Measurements from ENCODE around the gene PLEKHH3.

The PLEKHH3 gene

DNA sequence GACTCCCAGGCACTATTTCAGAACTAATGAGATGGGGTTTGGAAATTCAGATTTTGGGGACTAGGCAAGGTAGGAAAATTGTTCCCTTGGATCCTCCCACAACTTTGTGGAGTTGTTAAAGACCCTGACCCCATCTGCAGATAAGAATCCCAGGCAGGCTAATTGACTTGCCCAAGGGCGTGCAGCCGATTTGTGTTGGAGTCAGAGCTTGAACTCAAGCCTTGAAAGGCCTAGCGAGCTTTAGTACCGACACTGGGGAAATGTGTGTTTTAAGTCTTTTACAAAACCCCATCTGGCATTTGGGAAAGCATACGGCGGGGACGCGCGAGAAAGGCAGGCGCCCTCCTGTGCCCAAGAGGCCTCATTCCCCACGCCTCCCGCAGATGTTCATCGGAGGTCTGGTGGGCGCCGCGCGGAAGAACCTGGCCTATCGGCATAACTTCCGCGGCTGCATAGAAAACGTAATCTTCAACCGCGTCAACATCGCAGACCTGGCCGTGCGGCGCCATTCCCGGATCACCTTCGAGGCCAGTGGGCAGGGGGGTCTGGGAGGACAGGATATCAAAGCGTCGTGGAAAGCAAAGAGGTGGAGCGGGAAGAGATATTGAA is 9.8 kb upstream of the PLEKHH3 start:
- Histone ChIP-seq H3K4me3 (ENCODE audit: low read depth, low read length) (no peak overlapping the region), H2AFZ (ENCODE audit: low read length, unreplicated experiment) (no peak overlapping the region), H3K27ac (ENCODE audit: low read depth, low read length) (no peak overlapping the region), H3K4me1 (ENCODE audit: control insufficient read depth, insufficient read depth, low read length, unreplicated experiment) (peaks cover 14% of the 10 kb centered on the region), H3K79me2 (ENCODE audit: control insufficient read depth, insufficient read depth, low read length, unreplicated experiment) (peaks cover 5% of the 10 kb centered on the region), H3K36me3 (ENCODE audit: insufficient read depth, low read length) (peaks cover 8% of the 10 kb centered on the region), H3K27me3 (ENCODE audit: insufficient read depth, low read length) (no peaks in the 10 kb centered on the region)

- Histone ChIP-seq H2AFZ (ENCODE audit: low read length, unreplicated experiment) (no peak overlapping the region), H3K4me3 (ENCODE audit: low read depth, low read length) (no peak overlapping the region), H3K27ac (ENCODE audit: low read depth, low read length) (no peak overlapping the region), H3K27me3 (ENCODE audit: insufficient read depth, low read length) (no peaks in the 10 kb centered on the region), H3K36me3 (ENCODE audit: insufficient read depth, low read length) (peaks cover 8% of the 10 kb centered on the region), H3K4me1 (ENCODE audit: control insufficient read depth, insufficient read depth, low read length, unreplicated experiment) (peaks cover 20% of the 10 kb centered on the region), H3K79me2 (ENCODE audit: control insufficient read depth, insufficient read depth, low read length, unreplicated experiment) (peaks cover 8% of the 10 kb centered on the region)
Measured at GRCh38 chr17:42685831-42686230, 9.0 kb upstream of the PLEKHH3 start.

- Histone ChIP-seq H3K79me2 (ENCODE audit: control insufficient read depth, insufficient read depth, low read length, unreplicated experiment) (peaks cover 8% of the 10 kb centered on the region), H3K4me3 (ENCODE audit: low read depth, low read length) (no peak overlapping the region), H3K36me3 (ENCODE audit: insufficient read depth, low read length) (peaks cover 8% of the 10 kb centered on the region), H3K27ac (ENCODE audit: low read depth, low read length) (no peak overlapping the region), H2AFZ (ENCODE audit: low read length, unreplicated experiment) (no peak overlapping the region), H3K27me3 (ENCODE audit: insufficient read depth, low read length) (no peaks in the 10 kb centered on the region), H3K4me1 (ENCODE audit: control insufficient read depth, insufficient read depth, low read length, unreplicated experiment) (peaks cover 27% of the 10 kb centered on the region)
Measured at GRCh38 chr17:42684929-42685556, 8.2 kb upstream of the PLEKHH3 start.

GRCh38 chr17:42683407-42684034 is 6.7 kb upstream of the PLEKHH3 start:
- no peak overlapping the region for H2AFZ ChIP-seq (ENCODE audit: low read length, unreplicated experiment)
- H3K27ac ChIP-seq (ENCODE audit: low read depth, low read length), result no peak overlapping the region
- H3K4me1 ChIP-seq (ENCODE audit: control insufficient read depth, insufficient read depth, low read length, unreplicated experiment), result peaks cover 29% of the 10 kb centered on the region
- no peaks in the 10 kb centered on the region for H3K27me3 ChIP-seq (ENCODE audit: insufficient read depth, low read length)
- peak overlapping the region; percentile 89 for H3K4me3 ChIP-seq (ENCODE audit: low read depth, low read length)
- peaks cover 8% of the 10 kb centered on the region for H3K36me3 ChIP-seq (ENCODE audit: insufficient read depth, low read length)
- peaks cover 8% of the 10 kb centered on the region for H3K79me2 ChIP-seq (ENCODE audit: control insufficient read depth, insufficient read depth, low read length, unreplicated experiment)

DNA sequence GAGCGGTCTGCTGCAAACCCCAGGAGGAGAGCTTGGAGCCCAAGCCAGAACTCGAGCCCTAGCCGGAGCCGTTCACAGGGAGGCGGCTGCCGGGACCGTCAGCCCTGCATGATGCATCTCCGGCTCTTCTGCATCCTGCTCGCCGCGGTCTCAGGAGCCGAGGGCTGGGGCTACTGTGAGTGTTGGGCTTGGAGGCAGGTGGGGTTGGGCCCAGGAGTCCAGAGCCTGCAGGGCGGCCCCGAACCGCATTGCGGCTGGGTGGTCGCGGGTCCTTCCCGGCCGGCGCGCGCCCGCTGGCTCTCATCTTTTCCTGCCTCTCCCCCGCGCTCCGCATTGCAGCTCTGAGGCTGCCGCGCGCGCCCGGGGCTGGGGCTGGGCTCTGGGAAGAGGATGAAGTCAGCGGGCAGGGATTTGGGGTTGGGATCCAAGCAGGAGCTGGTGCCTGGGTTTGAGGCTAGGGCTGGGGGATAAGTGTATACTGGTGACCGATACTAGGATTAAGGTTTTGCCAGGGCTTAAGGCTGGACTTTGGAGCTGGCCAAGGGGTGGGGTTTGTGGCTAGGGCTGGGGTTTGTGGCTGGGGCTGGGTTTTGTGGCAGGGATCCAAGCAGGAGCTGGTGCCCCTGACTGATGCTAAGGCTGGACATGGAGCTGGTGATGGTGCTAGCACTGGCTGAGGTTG is 6.1 kb upstream of the PLEKHH3 start:
- H3K4me1 ChIP-seq (ENCODE audit: control insufficient read depth, insufficient read depth, low read length, unreplicated experiment), result peaks cover 30% of the 10 kb centered on the region
- H3K79me2 ChIP-seq (ENCODE audit: control insufficient read depth, insufficient read depth, low read length, unreplicated experiment), result peaks cover 8% of the 10 kb centered on the region
- H3K4me3 ChIP-seq (ENCODE audit: low read depth, low read length), result peak overlapping the region; percentile 89
- H3K36me3 ChIP-seq (ENCODE audit: insufficient read depth, low read length), result peaks cover 8% of the 10 kb centered on the region
- peak overlapping the region; percentile 16 for H2AFZ ChIP-seq (ENCODE audit: low read length, unreplicated experiment)
- peak overlapping the region; percentile 45; the same call in 1 of the 2 replicates for H3K27ac ChIP-seq (ENCODE audit: low read depth, low read length)
- no peaks in the 10 kb centered on the region for H3K27me3 ChIP-seq (ENCODE audit: insufficient read depth, low read length)

DNA sequence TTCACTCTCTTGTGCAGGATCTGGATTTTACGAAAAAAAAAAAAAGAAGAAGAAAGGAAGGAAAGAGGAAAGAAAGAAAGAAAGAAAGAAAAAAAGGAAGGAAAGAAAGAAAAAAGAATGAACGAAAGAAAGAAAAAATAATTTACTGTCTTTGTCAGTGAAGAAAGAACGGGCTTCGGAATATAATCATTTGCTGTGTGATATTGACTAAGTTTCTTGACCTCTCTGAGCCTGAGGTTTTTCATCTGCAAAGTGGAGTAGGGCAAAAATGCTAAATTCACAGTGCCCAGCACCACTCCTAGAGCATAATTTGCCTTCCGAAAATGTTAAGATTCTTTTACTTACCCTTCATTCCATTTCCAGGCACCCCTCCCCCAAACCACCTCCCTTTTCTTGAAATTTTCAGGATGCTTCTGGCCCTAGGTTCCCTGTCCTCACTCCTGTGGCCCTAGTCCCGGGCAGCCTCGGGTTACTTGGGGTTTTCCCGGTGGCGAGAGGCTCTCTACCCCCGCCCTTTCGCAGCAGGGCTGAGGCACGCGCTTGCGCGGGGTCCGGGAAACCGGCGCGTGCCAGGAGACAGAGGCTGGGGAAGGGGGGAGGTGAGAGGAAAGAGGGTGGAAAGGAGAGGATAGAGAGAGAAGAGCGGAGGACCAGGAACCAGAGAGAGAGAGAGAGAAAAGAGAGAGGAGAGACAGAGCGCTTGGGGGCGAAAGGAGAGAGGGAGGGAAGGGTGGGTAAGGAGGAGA is 5.4 kb upstream of the PLEKHH3 start, which contains the start of gene CNTNAP1:
TSS of gene CNTNAP1 (plus strand) at position 556 of the 746 bp plus-strand sequence. CDS start 299 bp downstream, outside the sequence.
- Histone ChIP-seq H3K4me1 (ENCODE audit: control insufficient read depth, insufficient read depth, low read length, unreplicated experiment) (peaks cover 37% of the 10 kb centered on the region), H3K79me2 (ENCODE audit: control insufficient read depth, insufficient read depth, low read length, unreplicated experiment) (peaks cover 8% of the 10 kb centered on the region), H3K27ac (ENCODE audit: low read depth, low read length) (peak within 1 kb of the TSS; percentile 45), H3K4me3 (ENCODE audit: low read depth, low read length) (peak within 1 kb of the TSS; percentile 89), H2AFZ (ENCODE audit: low read length, unreplicated experiment) (peak within 1 kb of the TSS; percentile 16), H3K27me3 (ENCODE audit: insufficient read depth, low read length) (no peaks in the 10 kb centered on the region), H3K36me3 (ENCODE audit: insufficient read depth, low read length) (peaks cover 8% of the 10 kb centered on the region)

DNA sequence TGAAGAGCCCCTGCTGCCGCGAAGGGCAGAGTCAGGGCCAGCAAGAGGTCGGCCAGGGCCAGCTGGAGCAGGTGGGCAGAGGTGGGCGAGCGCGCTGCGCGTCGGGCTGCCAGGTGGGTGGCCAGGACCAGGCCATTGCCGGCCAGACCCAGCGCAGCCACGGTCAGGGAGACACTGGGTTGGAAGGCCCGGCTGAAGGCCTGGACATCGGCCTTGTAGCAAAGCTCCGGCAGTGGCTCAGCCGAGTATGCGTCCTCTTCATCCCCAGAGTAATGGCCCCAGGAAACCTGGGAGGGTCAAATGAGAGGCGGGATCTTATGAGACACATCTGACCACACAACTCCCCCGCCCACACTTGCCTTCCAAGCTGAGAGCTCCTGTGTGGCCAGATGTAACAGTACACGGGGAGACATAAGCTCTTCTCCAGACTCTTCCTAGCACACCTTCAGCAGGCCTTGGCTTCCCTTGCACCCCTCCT is 3.6 kb upstream of the PLEKHH3 start:
- peaks cover 37% of the 10 kb centered on the region for H3K4me1 ChIP-seq (ENCODE audit: control insufficient read depth, insufficient read depth, low read length, unreplicated experiment)
- H3K79me2 ChIP-seq (ENCODE audit: control insufficient read depth, insufficient read depth, low read length, unreplicated experiment), result peaks cover 22% of the 10 kb centered on the region
- H2AFZ ChIP-seq (ENCODE audit: low read length, unreplicated experiment), result peak overlapping the region; percentile 74
- H3K27me3 ChIP-seq (ENCODE audit: insufficient read depth, low read length), result no peaks in the 10 kb centered on the region
- peak overlapping the region; percentile 73 for H3K4me3 ChIP-seq (ENCODE audit: low read depth, low read length)
- H3K36me3 ChIP-seq (ENCODE audit: insufficient read depth, low read length), result peaks cover under 1% of the 10 kb centered on the region; the same call in 1 of the 2 replicates
- H3K27ac ChIP-seq (ENCODE audit: low read depth, low read length), result peak overlapping the region; percentile 91

- peak overlapping the region; percentile 73 for H3K4me3 ChIP-seq (ENCODE audit: low read depth, low read length)
Measured at GRCh38 chr17:42679492-42680330, 2.9 kb upstream of the PLEKHH3 start.

GRCh38 chr17:42678951-42679491 is 2.2 kb upstream of the PLEKHH3 start:
- H2AFZ ChIP-seq (ENCODE audit: low read length, unreplicated experiment), result peak overlapping the region; percentile 74
- H3K4me1 ChIP-seq (ENCODE audit: control insufficient read depth, insufficient read depth, low read length, unreplicated experiment), result peaks cover 48% of the 10 kb centered on the region
- H3K79me2 ChIP-seq (ENCODE audit: control insufficient read depth, insufficient read depth, low read length, unreplicated experiment), result peaks cover 30% of the 10 kb centered on the region
- peak overlapping the region; percentile 73 for H3K4me3 ChIP-seq (ENCODE audit: low read depth, low read length)
- H3K36me3 ChIP-seq (ENCODE audit: insufficient read depth, low read length), result no peaks in the 10 kb centered on the region
- H3K27ac ChIP-seq (ENCODE audit: low read depth, low read length), result peak overlapping the region; percentile 91
- no peaks in the 10 kb centered on the region for H3K27me3 ChIP-seq (ENCODE audit: insufficient read depth, low read length)

More at GRCh38 chr17:42679492-42680330, 2.9 kb upstream of the PLEKHH3 start:
- H3K4me1 ChIP-seq (ENCODE audit: control insufficient read depth, insufficient read depth, low read length, unreplicated experiment), result peaks cover 42% of the 10 kb centered on the region
- H3K27ac ChIP-seq (ENCODE audit: low read depth, low read length), result peak overlapping the region; percentile 91
- H3K79me2 ChIP-seq (ENCODE audit: control insufficient read depth, insufficient read depth, low read length, unreplicated experiment), result peaks cover 28% of the 10 kb centered on the region
- H3K36me3 ChIP-seq (ENCODE audit: insufficient read depth, low read length), result no peaks in the 10 kb centered on the region
- H2AFZ ChIP-seq (ENCODE audit: low read length, unreplicated experiment), result peak overlapping the region; percentile 74
- no peaks in the 10 kb centered on the region for H3K27me3 ChIP-seq (ENCODE audit: insufficient read depth, low read length)
